ENCODE data around the gene FGFR2.

The FGFR2 gene

GRCh38 chr10:121553511-121554264 is 44.6 kb downstream of the FGFR2 start:
- DNase-seq (ENCODE audit: low read depth): no peak

DNA sequence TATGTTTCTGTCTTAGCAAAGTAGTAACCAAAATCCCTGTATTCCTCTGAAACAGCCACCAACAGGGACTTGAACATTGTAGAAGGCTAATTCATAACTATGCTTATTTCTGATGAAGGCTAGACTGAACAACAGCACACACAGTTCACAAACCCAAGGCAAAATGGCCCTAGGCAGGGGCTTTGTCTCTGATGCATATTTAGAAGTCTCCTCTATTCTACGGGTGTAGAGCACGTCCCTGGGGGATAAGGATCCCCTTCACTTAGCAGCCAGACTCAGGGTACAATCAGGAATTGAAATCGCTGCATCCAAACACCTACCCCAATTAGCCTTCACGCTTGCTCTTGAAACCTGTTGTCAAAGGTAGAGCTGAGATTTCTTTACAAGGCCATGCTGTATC is 45.5 kb downstream of the FGFR2 start:
- no peak for DNase-seq (ENCODE audit: low read depth)

- DNase-seq (ENCODE audit: low read depth): no peak
These were observed 46.9 kb downstream of the FGFR2 start for GRCh38 chr10:121551210-121551885.

GRCh38 chr10:121544301-121544869 is 53.9 kb downstream of the FGFR2 start:
- DNase-seq (ENCODE audit: low read depth): no peak

GRCh38 chr10:121543545-121543944 is 54.7 kb downstream of the FGFR2 start:
- no peak for DNase-seq (ENCODE audit: low read depth)

DNA sequence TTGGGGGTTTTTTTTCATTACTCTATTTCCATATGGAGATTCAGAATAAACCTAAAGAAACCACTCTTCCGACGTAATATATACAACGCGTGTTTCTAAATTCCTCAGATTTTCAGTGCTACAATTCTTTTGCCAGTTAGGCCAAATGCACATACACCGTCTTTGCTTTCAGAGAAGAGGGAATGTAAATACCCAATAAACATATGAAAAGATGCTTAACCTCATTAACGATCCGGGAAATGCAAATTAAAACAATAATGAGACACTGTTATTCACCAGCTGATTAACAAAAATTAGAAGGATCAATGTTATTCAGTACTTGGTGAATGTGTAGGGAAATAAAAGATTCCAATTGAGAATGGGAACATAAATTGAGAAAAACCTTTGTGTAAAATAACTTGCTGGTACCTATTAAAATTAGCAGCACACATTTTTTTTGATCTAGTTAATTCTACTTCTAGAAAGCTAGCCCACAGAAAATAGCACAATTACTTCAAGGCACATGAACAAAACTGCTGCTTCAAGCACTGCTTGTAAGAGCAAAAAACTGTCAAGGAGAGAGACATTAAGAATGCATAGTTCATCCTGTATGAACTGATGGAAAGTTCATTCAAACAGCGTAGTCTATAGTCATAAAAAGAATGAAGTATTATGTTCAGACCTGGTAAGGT is 56.7 kb downstream of the FGFR2 start:
- DNase-seq (ENCODE audit: low read depth): no peak

- no peak for DNase-seq (ENCODE audit: low read depth)
These were observed 57.4 kb downstream of the FGFR2 start for GRCh38 chr10:121540732-121541395.

DNA sequence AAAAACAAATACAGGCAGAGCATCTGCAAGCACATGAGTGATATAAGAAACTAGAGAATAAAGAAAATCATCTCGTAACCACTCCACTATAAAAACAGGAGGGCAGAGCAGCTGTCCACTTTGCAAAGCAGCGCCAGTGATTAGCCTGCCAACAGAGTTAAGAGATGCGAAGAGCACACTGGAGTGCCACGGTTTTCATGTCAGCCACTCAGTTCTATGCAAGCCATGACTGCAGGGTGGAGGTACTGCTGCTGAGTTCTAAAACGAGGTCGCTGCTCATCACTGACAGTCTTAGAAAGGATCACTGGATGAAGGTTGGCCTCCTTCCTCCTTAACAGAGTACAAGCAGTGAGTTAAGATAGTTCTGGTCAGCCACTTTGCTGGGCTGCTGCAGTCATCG is 58.5 kb downstream of the FGFR2 start:
- DNase-seq (ENCODE audit: low read depth): no peak

GRCh38 chr10:121536310-121536913 is 61.8 kb downstream of the FGFR2 start:
- DNase-seq (ENCODE audit: low read depth): no peak

GRCh38 chr10:121535381-121535780 is 62.9 kb downstream of the FGFR2 start:
- no peak for DNase-seq (ENCODE audit: low read depth)

DNA sequence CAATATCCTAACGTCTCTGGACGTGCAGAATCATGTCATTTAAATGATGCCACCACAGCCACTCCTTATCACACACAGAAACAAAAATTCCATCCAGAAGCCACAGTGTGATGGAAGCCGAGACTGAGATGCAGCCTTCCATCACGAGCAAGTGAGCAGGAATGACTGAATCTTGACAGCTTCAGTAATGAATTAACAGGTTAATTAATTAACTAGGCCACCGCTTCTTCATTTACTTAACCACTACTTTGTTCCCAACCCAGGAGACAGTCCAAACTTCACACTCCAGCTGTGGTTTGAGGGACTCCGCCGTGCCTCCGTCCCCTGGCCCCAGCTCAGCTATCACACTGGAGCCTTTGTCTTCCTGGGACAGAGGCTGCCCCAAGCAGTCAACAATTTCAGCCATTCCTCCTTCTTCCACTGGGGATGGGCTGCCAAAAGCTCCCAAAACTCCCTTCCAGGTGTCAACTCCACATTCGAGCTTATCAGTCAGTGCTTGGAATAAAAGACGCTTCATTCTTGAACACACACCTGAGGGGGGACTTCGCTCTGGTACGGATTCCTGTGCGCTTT is 65.9 kb downstream of the FGFR2 start:
- DNase-seq (ENCODE audit: low read depth): no peak

- no peak for DNase-seq (ENCODE audit: low read depth)
These were observed 66.4 kb downstream of the FGFR2 start for GRCh38 chr10:121531830-121532178.

DNA sequence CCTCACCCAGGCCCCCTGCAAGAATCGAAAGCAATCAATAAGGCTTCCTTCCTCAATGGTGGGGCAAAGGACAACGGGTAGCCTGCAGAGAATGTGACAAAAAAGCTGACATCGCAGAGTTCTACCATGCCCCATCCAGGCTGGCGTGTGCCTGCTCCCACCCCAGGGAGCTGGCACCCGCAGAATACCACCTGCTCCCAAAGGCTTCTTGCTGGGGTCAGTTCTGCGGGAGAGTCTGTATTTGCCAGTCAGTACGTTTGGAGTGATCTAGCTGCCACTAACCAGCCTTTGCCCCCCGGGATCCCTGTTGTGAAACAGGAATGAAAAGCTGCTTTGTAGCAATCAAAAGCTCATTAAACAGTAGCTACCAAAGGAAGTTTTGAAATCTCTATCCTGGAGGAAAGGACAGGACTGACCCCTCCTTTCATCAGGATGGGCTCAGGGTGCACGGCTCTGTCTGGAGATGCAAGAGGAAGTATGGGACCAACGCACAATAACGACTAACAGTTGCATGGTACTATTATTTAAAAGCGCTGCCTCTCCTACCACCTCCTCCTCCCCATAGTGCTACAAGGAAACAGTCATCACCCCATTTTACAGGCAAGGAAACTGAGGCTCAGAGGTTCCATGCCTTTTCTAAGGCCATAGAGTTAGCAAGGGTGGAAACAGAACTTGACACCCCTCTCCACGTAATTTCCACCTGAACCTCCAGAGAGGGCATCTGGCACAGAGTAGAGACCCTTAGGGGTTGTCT is 67.0 kb downstream of the FGFR2 start:
- DNase-seq (ENCODE audit: low read depth): no peak

DNA sequence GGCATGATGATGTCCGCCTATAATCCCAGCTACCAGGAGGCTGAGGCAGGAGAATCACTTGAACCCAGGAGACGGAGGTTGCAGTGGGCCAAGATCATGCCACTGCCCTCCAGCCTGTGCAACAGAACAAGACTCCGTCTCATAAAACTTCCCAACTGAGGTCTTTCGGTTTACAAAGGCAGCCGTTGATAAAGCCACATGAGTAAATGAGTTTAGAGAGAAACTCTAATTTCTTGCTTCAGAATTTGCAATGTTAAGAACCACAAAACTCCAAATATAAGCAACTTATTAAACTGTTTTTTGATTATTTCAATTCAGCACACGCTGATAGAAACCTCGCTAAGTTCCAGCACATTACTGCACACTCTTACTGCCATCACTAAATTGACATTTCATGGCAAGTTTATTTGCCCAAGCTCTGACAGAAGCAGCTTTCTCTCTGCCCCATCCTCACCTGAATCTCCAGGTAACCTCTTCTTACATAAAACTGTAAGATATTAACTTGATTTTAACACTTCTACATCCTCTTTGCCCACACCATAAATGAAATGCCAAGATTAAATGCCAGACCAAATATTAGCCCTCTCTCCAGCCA is 67.7 kb downstream of the FGFR2 start:
- no peak for DNase-seq (ENCODE audit: low read depth)

DNA sequence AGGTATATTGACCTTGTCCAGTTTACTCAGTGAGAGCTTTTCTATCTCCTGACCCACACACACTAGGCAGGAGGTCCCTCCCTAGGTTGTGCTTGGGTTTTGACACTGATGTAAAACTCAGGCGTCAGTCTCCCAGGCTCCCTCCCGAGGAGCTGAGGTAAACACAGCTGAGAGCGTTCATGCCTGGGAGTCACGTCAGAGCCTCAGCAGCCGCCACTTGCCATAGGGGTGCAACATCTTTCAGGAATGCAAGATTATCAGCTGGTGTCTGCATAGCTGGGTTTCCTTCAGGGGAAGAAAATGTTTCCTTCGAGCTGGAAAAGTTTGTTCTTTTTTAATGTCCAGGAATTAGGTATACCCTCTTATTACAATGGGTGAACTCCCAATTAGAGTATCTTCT is 70.6 kb downstream of the FGFR2 start:
- no peak for DNase-seq (ENCODE audit: low read depth)

DNA sequence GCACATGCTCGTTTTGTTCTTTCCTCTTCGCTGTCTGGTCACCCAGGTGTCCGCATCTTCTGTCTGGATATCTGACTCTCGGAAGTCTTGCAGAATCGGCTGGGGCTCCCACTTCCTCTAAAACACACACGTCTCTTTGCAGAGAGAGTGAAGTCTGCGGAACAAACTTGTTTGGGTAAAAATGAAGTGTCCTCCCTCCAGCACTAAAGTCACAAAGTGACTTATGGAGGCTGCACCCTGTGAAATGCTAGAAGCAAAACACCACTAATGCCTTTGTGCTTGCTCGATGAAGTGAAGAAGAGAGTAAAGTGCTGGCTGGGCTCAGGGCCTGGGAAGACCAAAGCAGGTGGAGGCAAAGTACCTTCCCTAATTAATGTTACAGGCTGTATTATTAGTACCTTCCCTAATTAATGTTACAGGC is 71.4 kb downstream of the FGFR2 start:
- DNase-seq (ENCODE audit: low read depth): no peak

DNA sequence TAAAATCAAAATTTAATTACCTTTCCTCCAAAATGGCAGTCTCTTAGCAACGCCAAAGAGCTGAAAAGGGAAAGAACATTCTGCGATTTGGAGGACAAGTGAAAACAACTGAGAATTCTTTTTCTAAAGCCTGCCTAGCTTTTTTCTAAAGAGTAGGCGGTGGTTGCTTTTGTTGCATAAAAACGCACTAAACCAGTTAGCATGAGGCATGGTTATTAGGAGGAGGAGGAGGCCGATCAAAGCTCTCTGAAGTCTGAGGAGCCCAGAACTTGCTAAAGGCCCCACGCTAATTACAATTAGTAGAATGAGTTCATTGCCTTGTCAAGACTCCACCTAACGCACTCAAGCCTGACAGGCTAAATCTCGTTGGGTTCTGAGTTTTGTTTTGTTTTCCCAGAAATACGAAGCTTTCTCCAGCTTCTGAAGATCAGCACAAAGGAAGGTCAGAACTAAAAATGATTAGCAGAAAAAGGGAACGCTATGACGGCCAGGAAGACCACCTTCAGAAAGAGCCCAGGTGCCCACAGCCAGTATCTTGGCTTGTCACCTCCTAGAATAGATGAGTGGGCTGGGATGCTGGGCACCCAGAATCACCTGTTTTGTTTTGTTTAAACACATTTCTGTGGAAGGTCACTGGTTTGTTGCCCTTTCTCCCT is 72.0 kb downstream of the FGFR2 start:
- DNase-seq (ENCODE audit: low read depth): no peak

- no peak for DNase-seq (ENCODE audit: low read depth)
These were observed 72.8 kb downstream of the FGFR2 start for GRCh38 chr10:121525251-121526134.
